Measurements from ENCODE around the gene CNTNAP2. TPM values are rescaled to one million over a fixed set of nuclear protein-coding genes. Genes with fewer than 3 reads are reported as not detected.

The CNTNAP2 gene
- total and polyA plus RNA-seq, 2 of the 8 experiments (the other 6 are each of a cell fraction or from before 2014, with no cell fraction given) = 27.9 to 71.0 TPM

GRCh38 chr7:146635205-146636032, 518.8 kb downstream of the CNTNAP2 start (continued):
- no peak for TF ChIP-seq BACH1 (IDR thresholded peaks at IDR 0.05; ENCODE audit: low read length)
